ENCODE data around the gene TRNAU1AP.
"Not testable (repeated sequence)": the region's sequence is repeated elsewhere in the genome, so short reads cannot be mapped to it uniquely, and the experiment has no call there.

Gene TRNAU1AP

GRCh38 chr1:28552758-28553663, at the start of gene TRNAU1AP:
TRNAU1AP (plus strand) TSS chr1:28553085; CDS start chr1:28553111, 26 bp downstream.
- peak; percentile 97 to 98 for DNase-seq

GRCh38 chr1:28503117-28503516, 49.8 kb upstream of the TRNAU1AP start:
- DNase-seq = no peak

- peak; percentile 99 for DNase-seq
Measured at GRCh38 chr1:28505406-28506187, 47.3 kb upstream of the TRNAU1AP start, which contains the start of gene RCC1. RCC1 (plus strand) TSS chr1:28506043; CDS start chr1:28529867, 23,824 bp downstream.

GRCh38 chr1:28506907-28507246, 46.0 kb upstream of the TRNAU1AP start:
- no peak for DNase-seq

- DNase-seq = no peak
Measured at GRCh38 chr1:28507247-28507645, 45.6 kb upstream of the TRNAU1AP start.

GRCh38 chr1:28507646-28508434, 45.0 kb upstream of the TRNAU1AP start:
- DNase-seq = no peak

GRCh38 chr1:28508435-28508754, 44.5 kb upstream of the TRNAU1AP start:
- no peak for DNase-seq

GRCh38 chr1:28509705-28510272, 43.1 kb upstream of the TRNAU1AP start:
- no peak for DNase-seq

- no peak for DNase-seq
Measured at GRCh38 chr1:28510273-28510969, 42.5 kb upstream of the TRNAU1AP start.

- no peak for DNase-seq
Measured at GRCh38 chr1:28510970-28511440, 41.9 kb upstream of the TRNAU1AP start.

- DNase-seq = no peak
Measured at GRCh38 chr1:28512058-28512611, 40.8 kb upstream of the TRNAU1AP start.

GRCh38 chr1:28514445-28514933, 38.4 kb upstream of the TRNAU1AP start:
- DNase-seq = not testable (repeated sequence)

GRCh38 chr1:28516518-28516956, 36.3 kb upstream of the TRNAU1AP start:
- DNase-seq = no peak

GRCh38 chr1:28517649-28517999, 35.3 kb upstream of the TRNAU1AP start:
- no peak for DNase-seq

- peak; percentile 78 to 97 for DNase-seq
Measured at GRCh38 chr1:28518000-28518744, 34.7 kb upstream of the TRNAU1AP start.

- peak; percentile 26 to 58 for DNase-seq
Measured at GRCh38 chr1:28518745-28519341, 34.0 kb upstream of the TRNAU1AP start.

GRCh38 chr1:28519946-28520725, 32.7 kb upstream of the TRNAU1AP start:
- DNase-seq = no peak

- not testable (repeated sequence) for DNase-seq
Measured at GRCh38 chr1:28520796-28521195, 32.1 kb upstream of the TRNAU1AP start.

- no peak for DNase-seq
Measured at GRCh38 chr1:28521502-28522164, 31.3 kb upstream of the TRNAU1AP start.

Measured in inflammatory macrophage treated with lipopolysaccharide for 1 hour (primary cell).